Heart right ventricle (tissue), 16 donors: Measurements from ENCODE around the gene EGR4. TPM values are rescaled to one million over a fixed set of nuclear protein-coding genes. Genes with fewer than 3 reads are reported as not detected.

Experiments used
- ATAC-seq, 8 donors: fragments of 200-7000 bp; cut with Tn5 transposase; one replicate each; pipeline ENCODE4 v1.9.1; 2020; ENCODE audit warnings: mild to moderate bottlenecking in 8 of 8, moderate library complexity in 8 of 8, moderate number of reproducible peaks in 1 of 8
- DNase-seq, 2 donors: peaks; one replicate each; pipeline ENCODE4 v3.0.0-alpha.2; 2020
- H3K27ac ChIP-seq, 10 donors: fragments of 200-600 bp; sonication (generic) in 2 of 10; one replicate each; pipeline versions ENCODE4 v1.5.0 to v1.8.0; 2020 to 2022; ENCODE audit warnings: mild to moderate bottlenecking in 3 of 10
- H3K27me3 ChIP-seq, 7 donors: fragments of 200-600 bp; one replicate each; pipeline ENCODE4 v1.8.0; 2021 to 2022; ENCODE audit warnings: mild to moderate bottlenecking in 2 of 7
- H3K36me3 ChIP-seq, 9 donors: fragments of 200-600 bp; sonication (generic) in 1 of 9; one replicate each; pipeline versions ENCODE4 v1.5.0 to v1.8.0; 2020 to 2022; ENCODE audit warnings: mild to moderate bottlenecking in 2 of 9
- H3K4me1 ChIP-seq, 9 donors: fragments of 200-600 bp; sonication (generic) in 1 of 9; one replicate each; pipeline versions ENCODE4 v1.5.0 to v1.8.0; 2020 to 2022; ENCODE audit warnings: mild to moderate bottlenecking in 4 of 9
- H3K4me3 ChIP-seq, 10 donors: fragments of 200-600 bp; sonication (generic) in 2 of 10; one replicate each; pipeline versions ENCODE4 v1.5.0 to v1.8.0; 2020 to 2022; ENCODE audit warnings: mild to moderate bottlenecking in 7 of 10, moderate library complexity in 2 of 10
- H3K9me3 ChIP-seq, 11 donors: fragments of 200-600 bp in 10 of 11; sonication (generic) in 2 of 11; one replicate each; pipeline versions ENCODE4 v1.5.0 to v1.8.0; 2013 to 2022; ENCODE audit warnings: mild to moderate bottlenecking in 2 of 11, control low read depth in 1 of 11, moderate library complexity in 1 of 11
- CTCF ChIP-seq, 9 donors: fragments of 200-600 bp; sonication (generic) in 2 of 9; IDR thresholded peaks; one replicate each; pipeline versions ENCODE4 v1.5.0 to v1.8.0; 2021 to 2022; ENCODE audit warnings: antibody characterized with exemption in 9 of 9, mild to moderate bottlenecking in 5 of 9, moderate library complexity in 1 of 9
- WGBS, 2 donors: extraction: QIAGEN DNeasy Blood & Tissue Kit; methylation state at CpG; one replicate each; pipeline ENCODE4 v1.1.7; 2013; ENCODE audit warnings: inconsistent platforms in 1 of 2; 5-methylcytosine and 5-hydroxymethylcytosine counted together
- intact Hi-C, 10 donors: fragments of 100-400 bp; cut with DNase I; formaldehyde crosslinking; loops; one replicate each; pipeline versions ENCODE4 v1.11.1 to v1.14.2; 2022
- polyA plus RNA-seq, 2 donors: library from polyadenylated mRNA; stranded (reverse); fragments of 200-250 nt; gene quantifications; one replicate each; pipeline ENCODE4 v1.2.3, GENCODE V29; 2013
- total RNA-seq, 10 donors: library from RNA; stranded (reverse); fragmentation: NEBNext Ultra II Directional in 3 of 10; extraction: Animal tissue kit (Norgen Biotek cat#: 25700) in 3 of 10; gene quantifications; one replicate each; pipeline versions ENCODE4 v1.2.1 to v1.2.4, GENCODE V29; 2021 to 2023
- donor health status: Arrhythmogenic right ventricular cardiomyopathy.
- donor health status: ischemic (EF 13 %, LVEDD 7.1; RV severe dilation, severe dysfunction).
- donor health status: healthy with polysubstance abuse.
- donor health status: DM: no; HTN: yes; CAD: no.
- donor health status: DM: no; HTN: no; CAD: no.
- donor health status: ischemic (EF 25% LVEDD 6.9; RV normal size, moderate dysfunction).
- donor health status: ischemic (EF 25% LVEDD 5.7; RV mildly dilated, moderate dysfunction).
- donor health status: healthy.
- donor health status: DM: yes; HTN: yes; CAD: no.
- donor health status: Ischemic cardiomyopathy.
- donor health status: ischemic (EF 35%, LVEDD 5.7; RV mildly dilated, moderate dysfunction).
- donor health status: nonischemic (EF 11% LVEDD 7.7; RV severe dilation, severe dysfunction).
- donor health status: DM: yes; HTN: yes; CAD: no.
- donor health status: PGD.
- donor health status: ischemic (EF 29% LVEDD 5.4; RV normal size, mild dysfunction).
- donor health status: nonischemic (EF 23%, LVEDD 6.1; RV moderate dilation, normal function).

EGR4 gene
- total and polyA plus RNA-seq, 12 donors: 0.36 TPM; not detected in 11

GRCh38 chr2:73269686-73270465, 23.5 kb downstream of the EGR4 start:
- ATAC-seq (no peak), DNase-seq (no peak)
- H3K4me3 ChIP-seq: no peak overlapping the region
- peaks cover 19 to 64% (median 53%) of the 10 kb centered on the region in 7 donors for H3K27me3 ChIP-seq
- WGBS, 2 donors: 19 to 21% methylated on average over 22 of the region's 22 CpGs
- peaks cover 0 to 8% (median 6%) of the 10 kb centered on the region in 9 donors for H3K4me1 ChIP-seq
- intact Hi-C loops: no loop called here
- H3K9me3 ChIP-seq: peaks cover 0 to 9% (median 0%) of the 10 kb centered on the region in 11 donors
- TF ChIP-seq CTCF (IDR thresholded peaks at IDR 0.05): no peak
- H3K36me3 ChIP-seq: no peaks in the 10 kb centered on the region
- H3K27ac ChIP-seq: no peak overlapping the region

GRCh38 chr2:73268830-73269685, 24.3 kb downstream of the EGR4 start:
- WGBS, 2 donors: 3 to 6% methylated on average over 111 to 113 of the region's 113 CpGs
- Histone ChIP-seq H3K36me3 (no peaks in the 10 kb centered on the region), H3K9me3 (peaks cover 0 to 9% (median 0%) of the 10 kb centered on the region in 11 donors), H3K4me3 (peak overlapping the region in 3 of 10 donors; percentile 4 to 36 (median 29)), H3K27ac (no peak overlapping the region), H3K4me1 (peaks cover 0 to 8% (median 6%) of the 10 kb centered on the region in 9 donors), H3K27me3 (peaks cover 19 to 65% (median 53%) of the 10 kb centered on the region in 7 donors)
- DNase-seq (no peak), ATAC-seq (peak in 2 of 8 donors; percentile 20 to 25)
- TF ChIP-seq CTCF (IDR thresholded peaks at IDR 0.05): peak in 3 of 9 donors; percentile 15 to 22 (median 21)
- intact Hi-C loops: no loop called here

DNA sequence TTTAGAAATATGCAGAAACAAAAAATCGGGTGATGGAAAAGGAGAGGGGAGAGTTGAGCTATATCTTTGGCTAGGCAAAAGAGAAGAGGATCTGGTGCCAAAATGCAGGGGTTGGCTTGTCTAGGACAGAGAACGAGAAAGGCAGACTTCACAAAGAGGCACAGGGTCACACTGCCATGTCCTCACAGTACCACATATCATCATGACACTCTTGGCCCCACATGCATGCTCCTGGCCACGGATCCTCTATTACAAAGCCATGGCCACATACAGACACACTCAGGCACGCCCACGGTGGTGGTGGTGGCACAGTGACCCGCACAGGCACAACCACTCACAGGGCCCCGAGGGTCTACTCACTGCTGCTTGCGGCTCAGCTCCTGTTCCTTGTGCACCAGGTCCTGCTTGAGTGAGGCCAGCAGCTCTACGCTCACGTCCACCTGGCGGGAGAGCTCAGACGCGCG, 24.9 kb downstream of the EGR4 start:
- H3K9me3 ChIP-seq: peaks cover 0 to 2% (median 0%) of the 10 kb centered on the region in 11 donors
- WGBS, 2 donors: 30 to 39% methylated on average over 14 of the region's 14 CpGs
- peaks cover 0 to 8% (median 6%) of the 10 kb centered on the region in 9 donors for H3K4me1 ChIP-seq
- no peak for ATAC-seq
- H3K27ac ChIP-seq: no peak overlapping the region
- H3K27me3 ChIP-seq: peaks cover 19 to 65% (median 53%) of the 10 kb centered on the region in 7 donors
- H3K36me3 ChIP-seq: no peaks in the 10 kb centered on the region
- intact Hi-C loops: no loop called here
- H3K4me3 ChIP-seq: peak overlapping the region in 2 of 10 donors; percentile 4 to 29
- DNase-seq: no peak
- TF ChIP-seq CTCF (IDR thresholded peaks at IDR 0.05): no peak

DNA sequence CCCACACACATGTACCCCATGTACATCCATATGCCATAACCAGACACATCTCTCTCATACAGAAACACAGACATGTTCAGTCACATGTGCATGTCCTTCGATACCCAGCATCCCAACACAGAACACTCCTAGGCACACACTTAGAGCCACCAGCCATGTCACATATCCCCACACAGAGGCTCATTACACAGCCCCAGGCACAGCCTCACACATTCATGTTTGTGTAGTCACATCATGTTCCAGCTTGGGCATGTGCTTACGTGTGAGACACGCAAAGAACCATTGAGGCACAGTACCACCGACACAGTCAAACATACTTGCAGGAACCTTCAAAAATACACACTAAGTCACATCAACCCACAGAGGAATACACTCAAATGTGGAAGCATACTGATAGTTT, 26.3 kb downstream of the EGR4 start:
- DNase-seq: no peak
- intact Hi-C loops: no loop called here
- Histone ChIP-seq H3K36me3 (no peaks in the 10 kb centered on the region), H3K27ac (no peak overlapping the region), H3K9me3 (no peaks in the 10 kb centered on the region), H3K27me3 (peaks cover 19 to 65% (median 53%) of the 10 kb centered on the region in 7 donors), H3K4me1 (peaks cover 0 to 8% (median 6%) of the 10 kb centered on the region in 9 donors), H3K4me3 (no peak overlapping the region)
- no peak for TF ChIP-seq CTCF (IDR thresholded peaks at IDR 0.05)
- ATAC-seq: no peak
- WGBS, 2 donors: 96% methylated on average over 4 of the region's 4 CpGs
